ENCODE results near the gene HDGFL3.

Gene HDGFL3

GRCh38 chr15:83081256-83082014 lies 126.2 kb downstream of the HDGFL3 start:
- no peaks in the 10 kb centered on the region for H3K9me3 ChIP-seq (ENCODE audit: severe bottlenecking)
- no peak overlapping the region for H3K4me3 ChIP-seq (ENCODE audit: severe bottlenecking)
- H3K4me1 ChIP-seq (ENCODE audit: insufficient read depth, poor library complexity, severe bottlenecking) = no peaks in the 10 kb centered on the region
- no peak overlapping the region for H3K27ac ChIP-seq (ENCODE audit: poor library complexity, severe bottlenecking)
- TF ChIP-seq, protein P1, sequence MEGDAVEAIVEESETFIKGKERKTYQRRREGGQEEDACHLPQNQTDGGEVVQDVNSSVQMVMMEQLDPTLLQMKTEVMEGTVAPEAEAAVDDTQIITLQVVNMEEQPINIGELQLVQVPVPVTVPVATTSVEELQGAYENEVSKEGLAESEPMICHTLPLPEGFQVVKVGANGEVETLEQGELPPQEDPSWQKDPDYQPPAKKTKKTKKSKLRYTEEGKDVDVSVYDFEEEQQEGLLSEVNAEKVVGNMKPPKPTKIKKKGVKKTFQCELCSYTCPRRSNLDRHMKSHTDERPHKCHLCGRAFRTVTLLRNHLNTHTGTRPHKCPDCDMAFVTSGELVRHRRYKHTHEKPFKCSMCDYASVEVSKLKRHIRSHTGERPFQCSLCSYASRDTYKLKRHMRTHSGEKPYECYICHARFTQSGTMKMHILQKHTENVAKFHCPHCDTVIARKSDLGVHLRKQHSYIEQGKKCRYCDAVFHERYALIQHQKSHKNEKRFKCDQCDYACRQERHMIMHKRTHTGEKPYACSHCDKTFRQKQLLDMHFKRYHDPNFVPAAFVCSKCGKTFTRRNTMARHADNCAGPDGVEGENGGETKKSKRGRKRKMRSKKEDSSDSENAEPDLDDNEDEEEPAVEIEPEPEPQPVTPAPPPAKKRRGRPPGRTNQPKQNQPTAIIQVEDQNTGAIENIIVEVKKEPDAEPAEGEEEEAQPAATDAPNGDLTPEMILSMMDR (IDR thresholded peaks at IDR 0.05; ENCODE audit: poor library complexity, severe bottlenecking) = no peak
- no peaks in the 10 kb centered on the region for H3K36me3 ChIP-seq (ENCODE audit: low read depth)
- ATAC-seq (ENCODE audit: low read depth) (no peak), DNase-seq (ENCODE audit: low spot score) (no peak)
- no peaks in the 10 kb centered on the region for H3K27me3 ChIP-seq (ENCODE audit: insufficient read depth, poor library complexity, severe bottlenecking)

DNA sequence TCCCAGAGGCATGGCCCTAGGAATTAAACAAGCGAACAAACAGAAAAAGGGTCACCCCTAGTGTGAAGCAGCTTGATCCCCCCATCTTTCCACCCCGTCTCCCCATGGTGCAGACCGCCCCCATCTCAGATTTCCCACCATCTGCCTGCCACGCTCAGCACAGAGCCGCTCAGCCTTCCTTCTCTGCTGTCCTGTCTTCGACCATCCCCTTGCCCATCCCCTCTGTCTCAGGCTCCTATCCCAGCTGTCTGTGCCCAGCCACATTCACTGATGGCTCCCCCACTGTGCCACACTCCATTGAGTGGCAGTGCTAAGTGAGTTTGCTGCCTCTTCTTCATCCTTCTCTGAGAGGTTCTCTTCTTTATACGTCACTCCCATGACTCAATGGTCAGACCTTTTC lies 128.9 kb downstream of the HDGFL3 start:
- Histone ChIP-seq H3K4me3 (ENCODE audit: severe bottlenecking) (no peak overlapping the region), H3K27me3 (ENCODE audit: insufficient read depth, poor library complexity, severe bottlenecking) (no peaks in the 10 kb centered on the region), H3K36me3 (ENCODE audit: low read depth) (no peaks in the 10 kb centered on the region), H3K27ac (ENCODE audit: poor library complexity, severe bottlenecking) (no peak overlapping the region), H3K4me1 (ENCODE audit: insufficient read depth, poor library complexity, severe bottlenecking) (no peaks in the 10 kb centered on the region), H3K9me3 (ENCODE audit: severe bottlenecking) (no peaks in the 10 kb centered on the region)
- DNase-seq (ENCODE audit: low spot score) = no peak
- ATAC-seq (ENCODE audit: low read depth) = no peak
- TF ChIP-seq, protein P1 (IDR thresholded peaks at IDR 0.05; ENCODE audit: poor library complexity, severe bottlenecking) = no peak

Measured in RWPE2 (cell line).